ENCODE results near the gene SHISAL1.
"Not testable (repeated sequence)": the region's sequence is repeated elsewhere in the genome, so short reads cannot be mapped to it uniquely, and the experiment has no call there.

SHISAL1 gene

DNA sequence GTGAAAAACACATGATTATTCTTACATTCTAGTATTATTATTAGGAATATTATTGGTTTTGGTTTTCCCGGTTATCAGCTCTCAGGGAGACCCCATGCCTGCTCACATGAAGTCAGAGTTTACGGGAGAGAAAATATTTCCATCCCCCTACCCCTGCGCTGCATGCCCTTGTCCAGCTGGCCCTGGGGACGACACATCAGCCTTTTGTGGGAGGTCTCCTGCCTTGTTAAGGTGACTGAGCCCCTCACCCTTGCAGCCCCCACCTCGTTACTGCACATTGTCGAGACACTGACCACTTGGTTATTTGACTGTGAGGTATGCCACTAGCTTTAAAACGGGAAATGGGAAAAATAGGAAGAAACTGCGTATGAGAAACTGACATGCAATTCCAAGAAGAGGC lies 69.0 kb downstream of the SHISAL1 start:
- Mint-ChIP-seq H3K27ac (no peak overlapping the region), H3K36me3 (no peaks in the 10 kb centered on the region), H3K9me3 (no peaks in the 10 kb centered on the region), H3K27me3 (peaks cover 59% of the 10 kb centered on the region), H3K4me1 (no peaks in the 10 kb centered on the region), H3K4me3 (no peak overlapping the region)
- no peak for ATAC-seq

DNA sequence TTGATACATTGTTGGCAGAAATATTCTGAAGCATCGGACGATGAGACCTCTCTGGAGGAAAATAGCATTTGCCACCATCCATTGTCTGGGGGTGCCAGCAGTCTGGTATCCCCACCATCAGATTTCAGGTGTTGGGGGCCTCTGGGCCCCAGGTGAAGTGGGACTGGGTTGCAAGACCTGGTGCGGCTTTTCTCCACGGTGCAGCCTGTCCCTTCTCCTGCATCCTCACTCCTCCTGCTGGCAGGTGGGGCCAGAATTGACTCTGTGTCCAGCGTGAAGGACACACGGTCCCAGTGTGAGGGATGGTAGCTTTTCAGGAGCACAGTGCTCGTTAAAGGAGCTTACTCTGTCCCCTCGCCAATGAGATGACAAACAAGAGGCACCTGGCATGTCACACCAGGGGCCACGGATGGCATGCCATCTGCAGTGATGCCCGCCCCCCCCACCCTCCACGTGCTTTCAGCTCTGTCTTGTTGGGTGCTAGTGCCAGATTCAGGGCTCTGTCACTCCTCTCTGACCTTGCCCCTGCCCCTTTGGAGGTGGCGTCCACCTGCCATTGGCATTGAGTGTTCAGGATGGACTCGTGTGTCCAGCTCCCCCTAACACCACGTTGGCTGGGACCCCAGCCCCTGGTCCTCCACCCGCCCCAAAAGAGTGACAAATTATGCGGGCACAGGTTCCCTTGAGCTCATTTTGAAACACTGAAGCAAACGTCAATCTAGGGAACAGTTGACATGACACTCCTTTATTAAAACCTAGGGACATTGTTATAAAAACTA lies 69.6 kb downstream of the SHISAL1 start:
- no peaks in the 10 kb centered on the region for H3K36me3 Mint-ChIP-seq
- H3K4me3 Mint-ChIP-seq, result no peak overlapping the region
- H3K27me3 Mint-ChIP-seq, result peaks cover 53% of the 10 kb centered on the region
- no peak for ATAC-seq
- no peaks in the 10 kb centered on the region for H3K9me3 Mint-ChIP-seq
- no peaks in the 10 kb centered on the region for H3K4me1 Mint-ChIP-seq
- no peak overlapping the region for H3K27ac Mint-ChIP-seq

DNA sequence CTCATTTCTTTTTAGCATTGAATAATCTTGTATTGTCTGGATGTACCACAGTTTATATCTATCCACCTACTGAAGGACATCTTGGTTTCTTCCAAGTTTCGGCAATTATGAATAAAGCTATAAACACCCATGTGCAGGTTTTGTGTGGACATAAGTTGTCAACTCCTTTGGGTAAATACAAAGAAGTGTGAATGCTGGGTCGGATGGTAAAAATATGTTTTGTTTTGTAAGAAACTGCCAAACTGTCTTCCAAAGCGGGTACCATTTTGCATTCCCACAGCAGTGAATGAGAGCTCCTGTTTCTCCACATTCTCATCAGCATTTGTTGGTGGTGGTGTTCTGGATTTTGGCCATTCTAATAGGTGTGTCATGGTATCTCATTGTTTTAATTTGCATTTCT lies 71.6 kb downstream of the SHISAL1 start:
- H3K27me3 Mint-ChIP-seq, result peaks cover 52% of the 10 kb centered on the region
- not testable (repeated sequence) for H3K27ac Mint-ChIP-seq, ATAC-seq, H3K36me3 Mint-ChIP-seq, H3K4me3 Mint-ChIP-seq, H3K4me1 Mint-ChIP-seq, H3K9me3 Mint-ChIP-seq

DNA sequence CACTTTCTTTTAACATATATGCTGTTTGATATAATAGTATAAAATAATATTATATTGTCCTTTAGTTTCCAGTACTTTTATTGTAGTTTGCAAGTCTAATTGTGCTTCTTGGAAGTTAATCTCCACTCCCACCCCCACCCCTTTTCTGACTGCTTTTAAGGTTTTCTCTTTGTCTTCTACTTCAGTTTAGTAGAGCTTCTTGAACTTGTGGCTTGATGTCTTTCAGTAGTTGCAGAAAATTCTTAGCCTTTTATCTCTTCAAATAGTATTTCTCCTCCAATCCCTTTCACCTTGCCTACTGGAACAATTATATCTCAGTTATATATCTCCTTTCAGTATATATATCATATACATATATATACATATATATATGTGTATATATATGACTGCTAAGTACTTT lies 75.5 kb downstream of the SHISAL1 start:
- H3K9me3 Mint-ChIP-seq, result no peaks in the 10 kb centered on the region
- no peaks in the 10 kb centered on the region for H3K4me1 Mint-ChIP-seq
- H3K27ac Mint-ChIP-seq, result no peak overlapping the region
- peaks cover 17% of the 10 kb centered on the region for H3K27me3 Mint-ChIP-seq
- no peak for ATAC-seq
- no peaks in the 10 kb centered on the region for H3K36me3 Mint-ChIP-seq
- H3K4me3 Mint-ChIP-seq, result no peak overlapping the region

DNA sequence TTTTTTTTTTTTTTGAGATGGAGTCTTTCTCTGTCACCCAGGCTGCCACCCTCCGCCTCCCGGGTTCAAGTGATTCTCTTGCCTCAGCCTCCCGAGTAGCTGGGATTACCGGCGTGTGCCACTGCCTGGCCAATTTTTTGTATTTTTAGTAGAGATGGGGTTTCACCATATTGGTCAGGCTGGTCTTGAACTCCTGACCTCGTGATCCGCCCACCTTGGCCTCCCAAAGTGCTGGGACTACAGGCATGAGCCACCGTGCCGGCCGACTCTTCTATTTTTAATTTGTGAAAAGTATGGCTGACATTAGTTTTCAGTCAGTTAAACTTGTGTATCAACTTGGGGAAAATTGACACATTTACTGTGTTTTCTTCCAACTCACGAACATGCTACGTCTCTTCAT lies 78.4 kb downstream of the SHISAL1 start:
- not testable (repeated sequence) for H3K36me3 Mint-ChIP-seq, H3K4me1 Mint-ChIP-seq, H3K27ac Mint-ChIP-seq, H3K27me3 Mint-ChIP-seq, H3K9me3 Mint-ChIP-seq, H3K4me3 Mint-ChIP-seq, ATAC-seq

DNA sequence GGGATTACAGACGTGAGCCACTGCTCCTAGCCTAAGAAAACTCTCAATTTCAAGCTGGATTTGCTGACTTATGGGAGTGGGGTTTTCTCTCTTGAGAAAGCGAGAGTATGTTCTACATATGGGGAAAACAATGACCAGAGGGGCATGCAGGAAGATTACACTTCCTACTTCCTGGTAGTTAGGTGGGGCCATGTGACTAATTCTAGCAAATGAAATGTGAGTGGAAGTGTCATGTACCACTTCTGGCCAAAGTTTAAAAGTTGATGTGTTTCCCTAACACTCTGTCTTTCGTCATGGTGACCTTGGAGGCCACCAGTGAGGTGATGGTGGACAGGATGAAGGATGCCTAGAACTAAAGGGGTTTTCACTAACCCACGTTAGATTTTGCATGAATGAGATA lies 81.5 kb downstream of the SHISAL1 start:
- ATAC-seq, result no peak
- peaks cover 12% of the 10 kb centered on the region for H3K9me3 Mint-ChIP-seq
- H3K4me3 Mint-ChIP-seq, result no peak overlapping the region
- no peaks in the 10 kb centered on the region for H3K4me1 Mint-ChIP-seq
- H3K27ac Mint-ChIP-seq, result no peak overlapping the region
- H3K36me3 Mint-ChIP-seq, result no peaks in the 10 kb centered on the region
- H3K27me3 Mint-ChIP-seq, result peaks cover 5% of the 10 kb centered on the region

DNA sequence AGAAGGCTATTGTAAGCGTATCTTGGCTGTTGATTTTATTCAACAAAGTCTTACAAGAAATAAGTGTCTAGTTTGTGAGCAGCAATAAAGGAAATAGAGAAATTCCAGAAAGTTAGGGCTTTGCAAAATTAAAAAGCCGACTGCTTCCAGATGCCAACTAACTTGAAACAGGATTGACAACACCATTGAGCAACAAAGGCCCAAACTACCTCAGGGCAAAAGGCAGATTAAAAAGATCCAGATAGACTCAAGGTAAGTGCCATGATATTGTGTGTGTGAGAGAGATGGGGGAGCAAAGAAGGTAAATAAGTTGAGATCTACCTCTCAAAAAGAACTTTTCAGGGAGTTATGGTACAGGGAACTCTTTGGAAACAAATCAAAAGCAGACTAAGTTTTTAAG lies 82.9 kb downstream of the SHISAL1 start:
- Mint-ChIP-seq H3K4me1 (no peaks in the 10 kb centered on the region), H3K27ac (no peak overlapping the region), H3K9me3 (peaks cover 12% of the 10 kb centered on the region), H3K36me3 (no peaks in the 10 kb centered on the region), H3K4me3 (no peak overlapping the region), H3K27me3 (peaks cover 19% of the 10 kb centered on the region)
- ATAC-seq, result no peak

DNA sequence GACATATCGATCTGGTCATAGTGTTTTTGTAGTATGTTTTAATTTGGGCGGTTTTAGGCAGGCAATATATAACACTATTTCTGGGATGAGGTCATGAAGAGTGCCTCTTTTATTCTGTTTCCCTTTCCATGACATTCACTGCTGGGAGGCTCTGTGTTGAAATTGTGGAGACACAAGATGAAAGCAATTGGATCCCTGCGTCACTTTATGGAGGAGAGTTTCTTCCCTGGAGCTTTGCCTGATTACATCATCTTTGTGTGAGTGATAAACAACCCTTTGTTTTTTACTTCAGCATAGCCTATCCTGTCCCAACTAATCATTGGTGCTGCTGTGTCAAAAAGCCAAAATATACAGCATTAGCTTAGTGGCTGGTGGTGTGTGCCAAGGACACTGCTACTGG lies 83.4 kb downstream of the SHISAL1 start:
- Mint-ChIP-seq H3K27ac (no peak overlapping the region), H3K4me1 (no peaks in the 10 kb centered on the region), H3K27me3 (peaks cover 21% of the 10 kb centered on the region), H3K9me3 (peaks cover 12% of the 10 kb centered on the region), H3K4me3 (no peak overlapping the region), H3K36me3 (no peaks in the 10 kb centered on the region)
- no peak for ATAC-seq

DNA sequence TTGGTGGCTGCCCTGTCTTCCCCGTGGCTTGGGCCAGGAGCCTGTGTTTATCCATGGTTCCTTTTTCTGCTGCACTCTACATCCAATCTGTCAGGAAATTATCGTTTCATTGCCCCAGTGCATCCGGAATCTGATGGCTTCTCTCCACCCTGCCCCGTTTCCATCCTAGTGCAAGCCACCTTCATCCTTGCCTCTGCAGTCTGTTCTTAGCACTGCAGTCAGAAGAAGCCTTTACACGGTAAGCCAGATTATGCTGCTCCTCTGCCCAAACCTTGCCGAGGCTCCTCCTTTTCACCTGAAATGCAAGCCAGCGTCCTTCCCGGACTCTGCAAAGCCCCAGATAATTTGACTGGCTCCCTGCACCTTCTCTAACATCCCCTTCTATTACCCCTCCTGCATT lies 86.9 kb downstream of the SHISAL1 start:
- no peaks in the 10 kb centered on the region for H3K4me1 Mint-ChIP-seq
- no peak overlapping the region for H3K4me3 Mint-ChIP-seq
- no peaks in the 10 kb centered on the region for H3K36me3 Mint-ChIP-seq
- no peak for ATAC-seq
- peaks cover 12% of the 10 kb centered on the region for H3K9me3 Mint-ChIP-seq
- H3K27me3 Mint-ChIP-seq, result peaks cover 42% of the 10 kb centered on the region
- H3K27ac Mint-ChIP-seq, result no peak overlapping the region

DNA sequence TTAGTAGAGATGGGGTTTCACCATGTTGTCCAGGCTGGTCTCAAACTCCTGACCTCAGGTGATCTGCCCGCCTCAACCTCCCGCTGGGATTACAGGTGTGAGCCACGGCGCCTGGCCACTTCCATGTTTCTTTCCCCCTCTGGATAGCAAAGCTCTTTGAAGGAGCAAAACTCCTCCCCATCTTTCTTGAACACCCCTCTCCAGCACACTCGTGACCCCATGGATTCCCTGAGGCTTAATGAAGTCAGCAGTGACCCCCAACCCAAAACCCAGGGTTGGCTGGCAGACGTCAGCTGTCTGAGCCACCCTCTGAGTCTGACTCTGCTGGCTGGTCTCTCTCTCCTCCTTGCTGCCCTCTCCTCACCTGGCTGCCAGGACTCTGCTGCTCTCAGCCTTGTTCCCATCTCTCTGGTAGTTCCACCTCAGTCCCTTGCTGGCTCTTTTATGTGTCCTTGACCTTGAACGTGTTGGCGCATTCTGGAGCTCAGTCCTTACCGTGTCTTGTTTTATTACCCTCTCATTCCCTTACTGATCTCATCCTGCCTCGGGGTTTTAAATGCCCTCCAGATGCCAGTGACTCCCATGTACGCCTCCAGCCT lies 87.6 kb downstream of the SHISAL1 start:
- H3K4me3 Mint-ChIP-seq, result no peak overlapping the region
- H3K9me3 Mint-ChIP-seq, result peaks cover 12% of the 10 kb centered on the region
- H3K4me1 Mint-ChIP-seq, result no peaks in the 10 kb centered on the region
- peaks cover 42% of the 10 kb centered on the region for H3K27me3 Mint-ChIP-seq
- no peak overlapping the region for H3K27ac Mint-ChIP-seq
- ATAC-seq, result no peak
- H3K36me3 Mint-ChIP-seq, result no peaks in the 10 kb centered on the region

DNA sequence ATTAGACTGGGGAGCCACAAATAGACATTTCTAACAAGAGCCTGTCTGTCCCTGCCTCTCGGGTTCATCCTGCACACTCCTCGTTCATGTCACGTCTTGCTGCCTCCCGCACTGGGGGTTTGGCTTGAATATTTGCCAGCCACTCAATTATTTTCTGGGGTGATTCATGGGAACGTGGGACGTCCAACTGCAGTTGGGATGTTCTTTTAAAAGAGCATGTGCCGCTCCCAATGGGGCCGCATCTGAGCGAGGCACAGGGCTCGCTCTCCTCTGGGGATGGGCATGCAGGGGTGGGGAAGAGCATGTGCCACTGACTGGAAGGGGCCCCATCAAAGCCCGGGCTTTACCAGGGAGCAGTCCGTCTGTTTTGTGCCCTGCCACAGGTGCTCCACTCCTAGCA lies 88.6 kb downstream of the SHISAL1 start:
- H3K9me3 Mint-ChIP-seq, result peaks cover 7% of the 10 kb centered on the region
- ATAC-seq, result no peak
- no peak overlapping the region for H3K4me3 Mint-ChIP-seq

DNA sequence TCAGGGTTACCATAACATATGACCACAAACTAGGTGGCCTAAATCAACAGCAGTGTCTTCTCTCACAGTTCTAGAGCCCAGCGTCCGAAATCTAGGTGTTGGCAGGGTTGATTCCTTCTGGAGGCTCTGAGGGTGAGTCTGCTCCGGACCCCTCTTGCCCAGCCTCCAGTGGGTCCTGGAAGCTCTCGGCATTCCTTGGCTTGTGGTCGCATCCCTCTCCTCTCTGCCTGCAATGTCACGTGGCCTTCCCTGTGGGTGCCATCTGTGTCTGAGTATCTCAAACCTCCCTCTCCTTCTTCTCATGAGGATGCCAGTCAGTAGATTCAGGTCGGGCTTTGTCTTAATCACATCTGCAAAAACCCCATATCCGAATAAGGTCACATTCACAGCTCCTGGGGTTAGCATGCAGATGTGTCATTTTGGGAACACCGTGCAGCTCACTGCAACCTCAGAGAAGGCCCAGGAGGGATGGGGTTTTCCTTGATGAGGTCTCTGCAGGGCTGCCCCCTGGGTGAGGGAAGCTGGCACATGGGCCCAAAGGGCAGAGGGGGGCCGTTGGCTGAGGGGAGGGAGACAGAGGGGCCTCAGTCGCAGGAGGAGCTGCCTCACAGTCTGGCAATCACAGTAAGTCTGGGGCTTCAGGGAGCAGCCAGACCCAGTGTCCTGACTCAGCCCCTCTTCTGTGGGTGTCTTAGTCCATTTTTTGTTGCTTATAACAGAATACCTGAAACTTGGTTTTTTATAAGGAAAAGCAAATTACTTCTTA lies 90.9 kb downstream of the SHISAL1 start:
- H3K36me3 Mint-ChIP-seq, result no peaks in the 10 kb centered on the region
- peaks cover under 1% of the 10 kb centered on the region for H3K9me3 Mint-ChIP-seq
- ATAC-seq, result no peak
- no peaks in the 10 kb centered on the region for H3K4me1 Mint-ChIP-seq
- no peak overlapping the region for H3K27ac Mint-ChIP-seq
- H3K4me3 Mint-ChIP-seq, result no peak overlapping the region
- peaks cover 42% of the 10 kb centered on the region for H3K27me3 Mint-ChIP-seq

More for the DNA sequence above, 88.6 kb downstream of the SHISAL1 start:
- no peaks in the 10 kb centered on the region for H3K4me1 Mint-ChIP-seq
- no peak overlapping the region for H3K27ac Mint-ChIP-seq
- H3K27me3 Mint-ChIP-seq, result peaks cover 42% of the 10 kb centered on the region
- no peaks in the 10 kb centered on the region for H3K36me3 Mint-ChIP-seq

DNA sequence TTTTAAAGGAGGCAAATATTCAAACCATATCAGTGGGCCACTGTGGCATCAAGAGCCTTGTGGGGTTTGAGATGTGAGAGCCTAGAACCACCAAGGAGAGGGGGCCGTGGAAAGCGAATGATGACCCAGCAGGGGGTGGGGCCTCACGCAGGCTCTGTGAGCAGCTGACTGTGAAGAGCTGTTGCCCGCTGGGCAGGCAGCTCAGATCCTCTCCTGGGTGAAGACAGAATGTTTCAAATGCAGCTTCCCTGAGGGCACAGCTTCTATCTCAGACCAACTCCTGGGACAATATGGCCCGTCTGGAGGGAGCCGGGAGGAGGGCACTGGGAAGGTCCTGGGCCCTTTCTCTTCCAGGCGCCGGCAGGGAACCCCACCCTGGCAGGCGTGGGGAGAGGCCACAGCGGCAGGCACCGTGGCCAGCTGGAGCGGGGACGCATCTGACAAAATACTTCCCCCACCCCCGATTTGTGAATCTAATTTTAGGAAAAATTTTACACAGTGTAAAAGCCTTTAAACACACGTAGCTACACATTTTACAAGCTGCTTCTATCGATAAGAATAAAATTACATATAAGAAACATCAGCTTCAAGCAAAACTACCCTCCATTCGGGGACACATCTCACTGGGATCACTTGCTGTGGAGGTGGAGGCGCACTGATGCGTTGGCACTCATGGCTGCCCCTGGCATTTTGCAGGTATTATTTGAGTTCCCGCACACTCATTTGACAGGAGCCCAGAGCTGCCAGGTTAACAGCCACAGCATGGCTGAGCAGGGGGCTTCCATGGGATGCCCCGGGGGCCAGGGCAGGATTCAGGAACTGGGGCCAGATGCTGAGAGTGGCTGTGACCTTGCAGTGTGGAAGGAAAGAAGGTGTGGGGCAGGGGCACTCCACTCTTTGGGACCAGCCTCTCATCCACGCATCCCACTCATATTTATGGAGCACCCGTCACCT lies 91.7 kb downstream of the SHISAL1 start:
- peaks cover 35% of the 10 kb centered on the region for H3K27me3 Mint-ChIP-seq

DNA sequence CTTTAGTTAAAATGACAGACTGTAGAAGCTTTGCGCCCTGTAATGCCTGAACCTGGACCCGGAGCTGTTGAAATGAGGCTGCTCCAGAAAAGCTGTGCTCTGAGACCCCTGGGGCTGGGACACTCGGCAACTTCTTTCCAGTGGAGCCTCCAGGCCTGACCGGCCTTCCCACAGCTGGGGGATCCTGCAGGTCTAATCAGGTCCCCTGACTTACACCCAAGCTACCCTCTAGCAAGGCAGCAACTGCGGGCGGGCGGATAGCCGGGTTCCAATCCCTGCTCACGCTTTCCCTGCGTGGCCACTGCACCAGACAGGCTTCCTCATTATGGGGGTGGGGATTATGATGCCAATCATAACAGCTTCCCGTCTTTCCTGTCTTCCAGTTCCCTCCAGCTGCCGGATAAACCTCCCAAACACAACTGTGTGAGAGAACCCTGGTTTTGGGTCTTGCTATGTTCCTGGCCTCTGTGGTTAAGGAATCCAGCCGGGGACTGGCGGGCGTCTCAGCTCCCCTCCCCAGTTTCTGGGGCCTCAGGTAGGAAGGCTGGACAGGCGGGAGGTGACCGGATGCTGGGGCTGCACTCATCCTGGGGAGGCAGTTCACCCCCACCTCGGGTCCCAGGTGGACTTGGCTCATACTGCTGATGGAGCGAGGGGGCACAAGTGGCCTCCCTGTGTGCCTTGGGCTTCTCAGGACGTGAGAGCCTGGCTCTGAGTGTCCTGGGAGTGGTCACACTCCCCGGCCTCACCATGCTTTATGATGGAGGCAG lies 93.5 kb downstream of the SHISAL1 start:
- H3K27ac Mint-ChIP-seq, result no peak overlapping the region
- H3K4me1 Mint-ChIP-seq, result no peaks in the 10 kb centered on the region
- ATAC-seq, result no peak
- no peaks in the 10 kb centered on the region for H3K36me3 Mint-ChIP-seq
- no peaks in the 10 kb centered on the region for H3K9me3 Mint-ChIP-seq
- H3K4me3 Mint-ChIP-seq, result no peak overlapping the region
- H3K27me3 Mint-ChIP-seq, result peaks cover 21% of the 10 kb centered on the region

More for the DNA sequence above, 91.7 kb downstream of the SHISAL1 start:
- no peak for ATAC-seq
- no peak overlapping the region for H3K27ac Mint-ChIP-seq
- no peaks in the 10 kb centered on the region for H3K9me3 Mint-ChIP-seq
- no peaks in the 10 kb centered on the region for H3K4me1 Mint-ChIP-seq
- H3K4me3 Mint-ChIP-seq, result no peak overlapping the region
- H3K36me3 Mint-ChIP-seq, result no peaks in the 10 kb centered on the region
